PFSK-1 (cell line): ENCODE data around the gene LTBP2.

ENCODE experiments used
- FOXP2 ChIP-seq: optimal IDR thresholded peaks from 2 replicates; pipeline ENCODE3; 2011; ENCODE audit warnings: borderline replicate concordance, control low read depth, inconsistent platforms; ENCODE audit not compliant: insufficient read depth; ENCODE audit errors: extremely low read length, extremely low read depth
- POLR2AphosphoS5 ChIP-seq: IDR thresholded peaks from 2 replicates; pipeline ENCODE4 v1.6.1; 2012; ENCODE audit warnings: low read depth, mild to moderate bottlenecking, control low read depth, low read length, moderate library complexity
- REST ChIP-seq, 2 experiments: IDR thresholded peaks; 2 replicates each; pipeline versions ENCODE4 v1.6.1 to v1.8.0; 2011 to 2012; ENCODE audit warnings: low read depth in 2 of 2, low read length in 2 of 2, control low read depth in 1 of 2, inconsistent platforms in 1 of 2, mild to moderate bottlenecking in 1 of 2, moderate library complexity in 1 of 2; ENCODE audit not compliant: insufficient read depth in 1 of 2
- SIN3A ChIP-seq: IDR thresholded peaks from 2 replicates; pipeline ENCODE4 v1.6.1; 2012; ENCODE audit warnings: mild to moderate bottlenecking, low read length, moderate library complexity, borderline replicate concordance; ENCODE audit not compliant: insufficient read depth
- TAF1 ChIP-seq: IDR thresholded peaks from 2 replicates; pipeline ENCODE4 v1.6.1; 2012; ENCODE audit warnings: low read length, control low read depth, borderline replicate concordance; ENCODE audit not compliant: insufficient read depth

GRCh38 chr14:74507840-74508239 is 104.2 kb downstream of the LTBP2 start:
- TF ChIP-seq REST (IDR thresholded peaks at IDR 0.05; ENCODE audit: insufficient read depth in 1 of 2, low read depth in 2 of 2, low read length in 2 of 2) (no peak), POLR2AphosphoS5 (no peak), TAF1 (no peak), SIN3A (no peak), FOXP2 (no peak)
